IMR-90 (cell line): Measurements from ENCODE around the gene RAB9A. TPM values are rescaled to one million over a fixed set of nuclear protein-coding genes. Genes with fewer than 3 reads are reported as not detected.

Experiments
- ATAC-seq: fragments of 200-7000 bp; cut with Tn5 transposase; 2 replicates; pipeline ENCODE4 v1.9.1; 2020; ENCODE audit warnings: low read depth, mild to moderate bottlenecking, moderate library complexity
- BruUV-seq: library from RNA; stranded (reverse); fragments of 400-500 nt; replicated peaks from 2 replicates; lab custom pipeline; 2021; lab: Mats Ljungman, UMichigan
- CTCF ChIA-PET: fragments of 300-600 bp; formaldehyde crosslinking; extraction: SDS; loops from one replicate; lab custom pipeline; 2021; ENCODE audit warnings: antibody characterized with exemption; lab: Yijun Ruan, JAX
- POLR2A ChIA-PET: fragments of 300-600 bp; sonication (Branson Sonifier 250); formaldehyde crosslinking; loops from one replicate; lab custom pipeline; 2022; ENCODE audit warnings: antibody characterized with exemption; ENCODE audit not compliant: unreplicated experiment; lab: Charles Lee
- DNase-seq: peaks from one replicate; pipeline ENCODE4 v3.0.0; 2013
- H2AFZ ChIP-seq: replicated peaks from 2 replicates; pipeline ENCODE3; 2013; ENCODE audit warnings: low read length, mild to moderate bottlenecking; ENCODE audit not compliant: poor library complexity
- H2AK5ac ChIP-seq: 2 replicates; pipeline ENCODE4 v1.6.1; 2013; ENCODE audit warnings: low read depth, low read length, inconsistent platforms
- H2AK9ac ChIP-seq: replicated peaks from 2 replicates; pipeline ENCODE3; 2013; ENCODE audit warnings: mild to moderate bottlenecking, low read depth, low read length, moderate library complexity; ENCODE audit not compliant: poor library complexity
- H2BK120ac ChIP-seq: 2 replicates; pipeline ENCODE4 v1.6.1; 2013; ENCODE audit warnings: low read depth, low read length, inconsistent platforms
- H2BK15ac ChIP-seq: 3 replicates; pipeline ENCODE4 v1.6.1; 2013; ENCODE audit warnings: low read depth, low read length, inconsistent platforms
- H2BK20ac ChIP-seq: 2 replicates; pipeline ENCODE4 v1.6.1; 2013; ENCODE audit warnings: low read depth, mild to moderate bottlenecking, inconsistent platforms, low read length, moderate library complexity
- H2BK5ac ChIP-seq: 2 replicates; pipeline ENCODE4 v1.6.1; 2013; ENCODE audit warnings: mild to moderate bottlenecking, low read depth, low read length, inconsistent platforms; ENCODE audit not compliant: poor library complexity, severe bottlenecking
- H3K14ac ChIP-seq: replicated peaks from 2 replicates; pipeline ENCODE4 v1.6.1; 2013; ENCODE audit warnings: low read depth, low read length, inconsistent platforms
- H3K18ac ChIP-seq: 2 replicates; pipeline ENCODE4 v1.6.1; 2013; ENCODE audit warnings: low read depth, low read length, control low read depth
- H3K23ac ChIP-seq: 2 replicates; pipeline ENCODE4 v1.6.1; 2013; ENCODE audit warnings: low read depth, low read length, inconsistent platforms
- H3K27ac ChIP-seq: 2 replicates; pipeline ENCODE4 v1.5.1; 2013; ENCODE audit warnings: mild to moderate bottlenecking, control low read depth, low read length; ENCODE audit not compliant: insufficient read depth
- H3K27me3 ChIP-seq: 2 replicates; pipeline ENCODE4 v1.6.1; 2013; ENCODE audit warnings: low read length; ENCODE audit not compliant: control insufficient read depth, insufficient read depth
- H3K36me3 ChIP-seq: 2 replicates; pipeline ENCODE4 v1.6.1; 2013; ENCODE audit warnings: low read length, mixed read lengths; ENCODE audit not compliant: control insufficient read depth, insufficient read depth
- H3K4ac ChIP-seq: 2 replicates; pipeline ENCODE4 v1.6.1; 2013; ENCODE audit warnings: low read depth, low read length, inconsistent platforms
- H3K4me1 ChIP-seq: 2 replicates; pipeline ENCODE4 v1.6.1; 2013; ENCODE audit warnings: low read length, mixed read lengths; ENCODE audit not compliant: control insufficient read depth, insufficient read depth
- H3K4me2 ChIP-seq: 2 replicates; pipeline ENCODE4 v1.6.1; 2013; ENCODE audit warnings: low read depth, mild to moderate bottlenecking, control low read depth, low read length, moderate library complexity
- H3K4me3 ChIP-seq: 2 replicates; pipeline ENCODE4 v1.5.1; 2013; ENCODE audit warnings: low read depth, mild to moderate bottlenecking, control low read depth, low read length, moderate library complexity; ENCODE audit not compliant: insufficient read depth
- H3K56ac ChIP-seq: 2 replicates; pipeline ENCODE4 v1.6.1; 2013; ENCODE audit warnings: low read length, inconsistent platforms; ENCODE audit not compliant: insufficient read depth; ENCODE audit errors: extremely low read depth
- H3K79me1 ChIP-seq, 2 experiments: 2 replicates each; pipeline ENCODE4 v1.6.1; 2013; ENCODE audit warnings: low read length in 2 of 2, inconsistent platforms in 1 of 2, low read depth in 1 of 2
- H3K9ac ChIP-seq: 2 replicates; pipeline ENCODE4 v1.6.1; 2013; ENCODE audit warnings: low read depth, low read length, control low read depth
- H3K9me1 ChIP-seq: 2 replicates; pipeline ENCODE4 v1.6.1; 2013; ENCODE audit warnings: low read length, inconsistent platforms; ENCODE audit not compliant: insufficient read depth
- H3K9me3 ChIP-seq: 2 replicates; pipeline ENCODE4 v1.6.1; 2013; ENCODE audit warnings: low read length; ENCODE audit not compliant: control insufficient read depth, insufficient read depth
- H4K20me1 ChIP-seq: 2 replicates; pipeline ENCODE4 v1.6.1; 2013; ENCODE audit warnings: low read length, inconsistent platforms; ENCODE audit not compliant: insufficient read depth
- H4K5ac ChIP-seq: 2 replicates; pipeline ENCODE4 v1.6.1; 2013; ENCODE audit warnings: mild to moderate bottlenecking, low read depth, low read length, control low read depth
- H4K8ac ChIP-seq, 2 experiments: 2 replicates each; pipeline ENCODE4 v1.6.1; 2013; ENCODE audit warnings: low read depth in 2 of 2, low read length in 2 of 2, control low read depth in 1 of 2, inconsistent platforms in 1 of 2
- H4K91ac ChIP-seq: 2 replicates; pipeline ENCODE4 v1.6.1; 2013; ENCODE audit warnings: low read depth, low read length, inconsistent platforms; ENCODE audit not compliant: insufficient read depth
- BHLHE40 ChIP-seq: fragments of 150-350 bp; IDR thresholded peaks from 2 replicates; pipeline ENCODE4 v1.6.1; 2016; ENCODE audit warnings: mild to moderate bottlenecking, low read depth, low read length
- CEBPB ChIP-seq: IDR thresholded peaks from 2 replicates; pipeline ENCODE4 v1.6.1; 2012; ENCODE audit warnings: low read depth, low read length, improper control_type of control experiment
- CHD1 ChIP-seq: IDR thresholded peaks from 2 replicates; pipeline ENCODE4 v1.6.1; 2012; ENCODE audit warnings: low read depth, low read length, improper control_type of control experiment
- FOS ChIP-seq: fragments of 150-350 bp; IDR thresholded peaks from 2 replicates; pipeline ENCODE4 v1.6.1; 2016; ENCODE audit warnings: low read depth, low read length
- MAFK ChIP-seq: IDR thresholded peaks from 2 replicates; pipeline ENCODE4 v1.6.1; 2012; ENCODE audit warnings: low read depth, low read length, improper control_type of control experiment
- MAZ ChIP-seq: IDR thresholded peaks from 2 replicates; pipeline ENCODE4 v1.6.1; 2012; ENCODE audit warnings: low read depth, mild to moderate bottlenecking, low read length, improper control_type of control experiment, moderate library complexity, borderline replicate concordance
- MXI1 ChIP-seq: IDR thresholded peaks from 2 replicates; pipeline ENCODE4 v1.6.1; 2012; ENCODE audit warnings: low read depth, mild to moderate bottlenecking, low read length, moderate library complexity, borderline replicate concordance
- NFE2L2 ChIP-seq: fragments of 150-350 bp; IDR thresholded peaks from 2 replicates; pipeline ENCODE4 v1.6.1; 2016; ENCODE audit warnings: low read depth, mild to moderate bottlenecking, low read length
- POLR2A ChIP-seq: IDR thresholded peaks from 2 replicates; pipeline ENCODE4 v1.6.1; 2012; ENCODE audit warnings: mild to moderate bottlenecking, low read depth, low read length
- RAD21 ChIP-seq: IDR thresholded peaks from 2 replicates; pipeline ENCODE4 v1.6.1; 2012; ENCODE audit warnings: low read length, improper control_type of control experiment
- RCOR1 ChIP-seq: IDR thresholded peaks from 2 replicates; pipeline ENCODE4 v1.6.1; 2012; ENCODE audit warnings: mild to moderate bottlenecking, low read length, improper control_type of control experiment; ENCODE audit not compliant: insufficient replicate concordance
- RFX5 ChIP-seq: IDR thresholded peaks from 2 replicates; pipeline ENCODE4 v1.8.0; 2012; ENCODE audit warnings: low read depth, mild to moderate bottlenecking, low read length, moderate library complexity
- SMC3 ChIP-seq: fragments of 150-350 bp; IDR thresholded peaks from 2 replicates; pipeline ENCODE4 v1.6.1; 2016; ENCODE audit warnings: low read depth, mild to moderate bottlenecking, antibody characterized with exemption, low read length, moderate library complexity
- USF2 ChIP-seq: fragments of 150-350 bp; IDR thresholded peaks from 2 replicates; pipeline ENCODE4 v1.6.1; 2017; ENCODE audit warnings: mild to moderate bottlenecking, antibody characterized with exemption, low read length, low read depth
- dilution Hi-C: fragments of 300-500 bp; cut with HindIII; formaldehyde crosslinking; loops from one replicate; pipeline ENCODE4 v1.14.3; 2018; ENCODE audit warnings: low sequenced_read_pairs; ENCODE audit not compliant: unreplicated experiment
- in situ Hi-C: fragments of 300-500 bp; cut with MboI; formaldehyde crosslinking; loops from 3 replicates; pipeline ENCODE4 v1.14.3; 2019; ENCODE audit warnings: low sequenced_read_pairs, inconsistent platforms, mixed read lengths
- intact Hi-C: fragments of 100-400 bp; cut with micrococcal nuclease; formaldehyde crosslinking; loops from 2 replicates; pipeline ENCODE4 v1.10.0; 2022
- polyA plus RNA-seq, 3 experiments: library from polyadenylated mRNA; depleted of rRNA; stranded (reverse); fragments of >200 nt; gene quantifications; 2 replicates each; pipeline ENCODE4 v1.2.3, GENCODE V29; 2012; ENCODE audit warnings: low replicate concordance in 1 of 3
- total RNA-seq: library from RNA; depleted of rRNA; stranded (reverse); fragments of >200 nt; gene quantifications from 2 replicates; pipeline ENCODE4 v1.2.3, GENCODE V29; 2012
- TF ChIP-seq, protein P1 (sequence below): fragments of 150-350 bp; IDR thresholded peaks from 2 replicates; pipeline ENCODE4 v1.6.1; 2016; ENCODE audit warnings: low read depth, mild to moderate bottlenecking, low read length, moderate library complexity, borderline replicate concordance
- TF ChIP-seq, protein P2 (sequence below): conservative IDR thresholded peaks from 2 replicates; pipeline ENCODE4 v1.5.1; 2012; ENCODE audit warnings: mild to moderate bottlenecking, low read depth, low read length, improper control_type of control experiment

Gene RAB9A
- total and polyA plus RNA-seq, 2 of the 4 experiments (the other 2 are of a cell fraction) = 15.8 to 22.3 TPM

- no peak overlapping the region for H2BK5ac ChIP-seq
- BruUV-seq = no TSS peak
- H3K27me3 ChIP-seq = peaks cover 12% of the 10 kb centered on the region
- H3K14ac ChIP-seq = no peak overlapping the region
- POLR2A ChIA-PET = no interaction called here
- H3K56ac ChIP-seq = no peak overlapping the region
- H3K4me3 ChIP-seq = no peak overlapping the region
- no peaks in the 10 kb centered on the region for H4K20me1 ChIP-seq
- no peak overlapping the region for H3K4ac ChIP-seq
- TF ChIP-seq CHD1 = no peak
- no peak for TF ChIP-seq MXI1
- no peak for TF ChIP-seq RFX5
- TF ChIP-seq, protein P1, sequence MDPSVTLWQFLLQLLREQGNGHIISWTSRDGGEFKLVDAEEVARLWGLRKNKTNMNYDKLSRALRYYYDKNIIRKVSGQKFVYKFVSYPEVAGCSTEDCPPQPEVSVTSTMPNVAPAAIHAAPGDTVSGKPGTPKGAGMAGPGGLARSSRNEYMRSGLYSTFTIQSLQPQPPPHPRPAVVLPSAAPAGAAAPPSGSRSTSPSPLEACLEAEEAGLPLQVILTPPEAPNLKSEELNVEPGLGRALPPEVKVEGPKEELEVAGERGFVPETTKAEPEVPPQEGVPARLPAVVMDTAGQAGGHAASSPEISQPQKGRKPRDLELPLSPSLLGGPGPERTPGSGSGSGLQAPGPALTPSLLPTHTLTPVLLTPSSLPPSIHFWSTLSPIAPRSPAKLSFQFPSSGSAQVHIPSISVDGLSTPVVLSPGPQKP = no peak
- TF ChIP-seq FOS = no peak
- no peak for TF ChIP-seq CEBPB
- no peak for TF ChIP-seq POLR2A
- no peak for TF ChIP-seq RCOR1
- no peak for TF ChIP-seq BHLHE40
- no peak for TF ChIP-seq SMC3
- no peak for TF ChIP-seq USF2
- no peak for TF ChIP-seq NFE2L2
- TF ChIP-seq RAD21 = no peak
- TF ChIP-seq MAZ = no peak
- TF ChIP-seq, protein P2, sequence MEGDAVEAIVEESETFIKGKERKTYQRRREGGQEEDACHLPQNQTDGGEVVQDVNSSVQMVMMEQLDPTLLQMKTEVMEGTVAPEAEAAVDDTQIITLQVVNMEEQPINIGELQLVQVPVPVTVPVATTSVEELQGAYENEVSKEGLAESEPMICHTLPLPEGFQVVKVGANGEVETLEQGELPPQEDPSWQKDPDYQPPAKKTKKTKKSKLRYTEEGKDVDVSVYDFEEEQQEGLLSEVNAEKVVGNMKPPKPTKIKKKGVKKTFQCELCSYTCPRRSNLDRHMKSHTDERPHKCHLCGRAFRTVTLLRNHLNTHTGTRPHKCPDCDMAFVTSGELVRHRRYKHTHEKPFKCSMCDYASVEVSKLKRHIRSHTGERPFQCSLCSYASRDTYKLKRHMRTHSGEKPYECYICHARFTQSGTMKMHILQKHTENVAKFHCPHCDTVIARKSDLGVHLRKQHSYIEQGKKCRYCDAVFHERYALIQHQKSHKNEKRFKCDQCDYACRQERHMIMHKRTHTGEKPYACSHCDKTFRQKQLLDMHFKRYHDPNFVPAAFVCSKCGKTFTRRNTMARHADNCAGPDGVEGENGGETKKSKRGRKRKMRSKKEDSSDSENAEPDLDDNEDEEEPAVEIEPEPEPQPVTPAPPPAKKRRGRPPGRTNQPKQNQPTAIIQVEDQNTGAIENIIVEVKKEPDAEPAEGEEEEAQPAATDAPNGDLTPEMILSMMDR = no peak
- TF ChIP-seq MAFK = no peak
- no peak overlapping the region for H2BK20ac ChIP-seq
- no peak overlapping the region for H4K91ac ChIP-seq
- CTCF ChIA-PET = no interaction called here
- no peak overlapping the region for H3K4me2 ChIP-seq
- H2BK15ac ChIP-seq = no peak overlapping the region
- ATAC-seq (no peak), DNase-seq (no peak)
- H4K8ac ChIP-seq = no peak overlapping the region
- H3K18ac ChIP-seq = no peak overlapping the region
- H2AK9ac ChIP-seq = no peak overlapping the region
- no peak overlapping the region for H3K27ac ChIP-seq
- H2BK120ac ChIP-seq = no peak overlapping the region
- no peak overlapping the region for H4K5ac ChIP-seq
- no peaks in the 10 kb centered on the region for H3K9me1 ChIP-seq
- no peak overlapping the region for H2AFZ ChIP-seq
- H3K79me1 ChIP-seq = no peaks in the 10 kb centered on the region
- no peaks in the 10 kb centered on the region for H3K9me3 ChIP-seq
- no peak overlapping the region for H3K23ac ChIP-seq
- H3K9ac ChIP-seq = no peak overlapping the region
- H2AK5ac ChIP-seq = no peak overlapping the region
- no peaks in the 10 kb centered on the region for H3K4me1 ChIP-seq
- intact Hi-C loops (no loop called here), dilution Hi-C loops (no loop called here), in situ Hi-C loops (no loop called here)
- H3K36me3 ChIP-seq = no peaks in the 10 kb centered on the region
Measured at GRCh38 chrX:13673016-13673415, 15.9 kb upstream of the RAB9A start.
